ENCODE results near the gene AASS.

The AASS gene

DNA sequence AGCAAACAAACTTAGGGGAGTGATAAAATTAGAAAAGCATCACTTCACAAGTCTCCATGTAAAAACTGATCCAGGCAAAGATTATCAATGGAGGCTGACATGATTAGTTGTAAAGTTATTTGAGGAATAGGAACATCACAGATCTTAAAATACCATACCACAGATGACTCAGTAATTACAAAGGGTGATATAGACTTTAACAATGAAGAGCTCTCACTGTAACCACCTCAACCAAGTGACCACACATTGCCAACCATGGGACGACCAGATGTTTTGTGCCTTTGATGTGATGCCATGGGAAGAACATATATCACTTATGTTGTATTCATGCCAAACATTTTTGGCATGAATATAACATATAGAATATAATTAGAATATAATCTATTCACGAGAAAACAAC is 11.7 kb downstream of the AASS start:
- in situ Hi-C loops (cut with HindIII; ENCODE audit: low sequenced_read_pairs), result no loop called here
- no peak for TF ChIP-seq CTCF (IDR thresholded peaks at IDR 0.05; ENCODE audit: low read depth, low read length, missing control alignments)
- no peak overlapping the region for H3K4me3 ChIP-seq (ENCODE audit: low read depth, low read length)
- DNase-seq (ENCODE audit: low read depth), result peak; percentile 34

DNA sequence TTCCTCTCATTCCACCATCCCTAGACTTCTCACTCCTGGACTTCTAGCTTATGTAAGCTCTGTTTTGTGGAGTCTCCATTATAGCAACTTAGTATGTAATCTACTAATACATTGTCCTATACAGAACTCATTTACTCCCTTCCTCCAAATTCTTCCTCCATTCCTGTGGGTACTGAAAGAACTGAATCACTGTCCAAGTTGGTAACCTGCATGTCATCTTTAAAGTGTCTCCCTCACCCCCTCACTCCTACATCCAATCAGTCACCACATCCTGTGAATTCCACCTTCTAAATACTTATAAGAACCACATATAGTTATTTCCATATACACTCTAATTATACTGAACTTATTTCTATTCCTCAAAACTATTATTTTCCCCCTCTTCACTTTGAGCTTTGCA is 20.3 kb downstream of the AASS start:
- in situ Hi-C loops (cut with HindIII; ENCODE audit: low sequenced_read_pairs), result no loop called here
- no peak for TF ChIP-seq CTCF (IDR thresholded peaks at IDR 0.05; ENCODE audit: low read depth, low read length, missing control alignments)
- no peak for DNase-seq (ENCODE audit: low read depth)
- H3K4me3 ChIP-seq (ENCODE audit: low read depth, low read length), result no peak overlapping the region

DNA sequence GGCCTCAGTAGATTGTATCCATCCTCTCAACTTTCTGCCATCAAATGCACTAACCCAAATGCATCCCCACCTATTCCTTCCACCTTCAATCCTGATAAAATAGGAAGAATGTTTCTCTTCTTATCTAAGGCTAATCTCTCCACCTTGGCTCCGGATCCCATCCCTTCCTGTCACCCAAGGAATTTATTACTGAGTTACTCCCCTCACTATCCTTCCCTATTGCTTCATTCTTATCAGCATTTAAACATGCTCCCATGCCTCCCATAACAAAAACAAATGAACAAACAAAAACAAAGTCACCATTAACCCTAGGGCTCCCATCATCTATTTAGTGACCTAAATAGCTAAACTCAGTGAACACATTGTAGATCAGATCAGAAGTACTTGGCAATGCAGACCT is 25.3 kb downstream of the AASS start:
- no peak for TF ChIP-seq CTCF (IDR thresholded peaks at IDR 0.05; ENCODE audit: low read depth, low read length, missing control alignments)
- H3K4me3 ChIP-seq (ENCODE audit: low read depth, low read length), result no peak overlapping the region
- in situ Hi-C loops (cut with HindIII; ENCODE audit: low sequenced_read_pairs), result no loop called here
- no peak for DNase-seq (ENCODE audit: low read depth)

- DNase-seq (ENCODE audit: low read depth), result no peak
- no peak overlapping the region for H3K4me3 ChIP-seq (ENCODE audit: low read depth, low read length)
- in situ Hi-C loops (cut with HindIII; ENCODE audit: low sequenced_read_pairs), result no loop called here
- TF ChIP-seq CTCF (IDR thresholded peaks at IDR 0.05; ENCODE audit: low read depth, low read length, missing control alignments), result no peak
Measured at GRCh38 chr7:122103064-122103463, 41.0 kb downstream of the AASS start.

- no peak for TF ChIP-seq CTCF (IDR thresholded peaks at IDR 0.05; ENCODE audit: low read depth, low read length, missing control alignments)
- no peak for DNase-seq (ENCODE audit: low read depth)
- in situ Hi-C loops (cut with HindIII; ENCODE audit: low sequenced_read_pairs), result no loop called here
- no peak overlapping the region for H3K4me3 ChIP-seq (ENCODE audit: low read depth, low read length)
Measured at GRCh38 chr7:122100021-122100420, 44.0 kb downstream of the AASS start.

- no peak for TF ChIP-seq CTCF (IDR thresholded peaks at IDR 0.05; ENCODE audit: low read depth, low read length, missing control alignments)
- H3K4me3 ChIP-seq (ENCODE audit: low read depth, low read length), result no peak overlapping the region
- no peak for DNase-seq (ENCODE audit: low read depth)
- in situ Hi-C loops (cut with HindIII; ENCODE audit: low sequenced_read_pairs), result no loop called here
Measured at GRCh38 chr7:122095642-122096041, 48.4 kb downstream of the AASS start.

- no peak overlapping the region for H3K4me3 ChIP-seq (ENCODE audit: low read depth, low read length)
- in situ Hi-C loops (cut with HindIII; ENCODE audit: low sequenced_read_pairs), result no loop called here
- no peak for TF ChIP-seq CTCF (IDR thresholded peaks at IDR 0.05; ENCODE audit: low read depth, low read length, missing control alignments)
- no peak for DNase-seq (ENCODE audit: low read depth)
Measured at GRCh38 chr7:122094549-122094948, 49.5 kb downstream of the AASS start.
